Muscle of leg (tissue), 11 donors: Measurements from ENCODE around the gene LACTB. TPM values are rescaled to one million over a fixed set of nuclear protein-coding genes. Genes with fewer than 3 reads are reported as not detected.

Experiments used
- DNase-seq: peaks from one replicate; pipeline ENCODE4 v3.0.0; 2013
- H3K27ac ChIP-seq: one replicate; pipeline ENCODE4 v1.5.1; 2013; ENCODE audit warnings: mild to moderate bottlenecking, low read length, control low read depth
- H3K27me3 ChIP-seq: one replicate; pipeline ENCODE4 v1.6.1; 2013; ENCODE audit warnings: low read length; ENCODE audit not compliant: control insufficient read depth, insufficient read depth
- H3K36me3 ChIP-seq: one replicate; pipeline ENCODE4 v1.6.1; 2013; ENCODE audit warnings: low read length; ENCODE audit not compliant: control insufficient read depth, insufficient read depth
- H3K4me1 ChIP-seq: one replicate; pipeline ENCODE4 v1.6.1; 2013; ENCODE audit warnings: low read length; ENCODE audit not compliant: control insufficient read depth, insufficient read depth
- H3K4me3 ChIP-seq: one replicate; pipeline ENCODE4 v1.5.1; 2013; ENCODE audit warnings: low read length, control low read depth
- H3K9me3 ChIP-seq: replicated peaks from 2 replicates; pipeline ENCODE4 v1.6.1; 2013; ENCODE audit warnings: low read depth, low read length; ENCODE audit not compliant: control insufficient read depth
- WGBS: methylation state at CpG from one replicate; pipeline ENCODE4 v1.1.5; 2013; ENCODE audit warnings: missing lambda C conversion rate; ENCODE audit not compliant: insufficient coverage; 5-methylcytosine and 5-hydroxymethylcytosine counted together
- polyA plus RNA-seq, 8 donors: library from polyadenylated mRNA; unstranded; fragments of 120-200 nt; gene quantifications; one replicate each; pipeline versions ENCODE4 v1.2.1 to v1.2.3, GENCODE V29; 2013; ENCODE audit warnings: inconsistent platforms in 1 of 8, low replicate concordance in 1 of 8; ENCODE audit not compliant: insufficient read length in 8 of 8, insufficient read depth in 1 of 8
- total RNA-seq: library from RNA; stranded (reverse); fragments of 120-200 nt; gene quantifications from one replicate; pipeline ENCODE4 v1.2.4, GENCODE V29; 2013

Gene LACTB
- total and polyA plus RNA-seq, 9 donors, result 13.4 to 15.5 (median 14.7) TPM

- Histone ChIP-seq H3K27me3 (no peaks in the 10 kb centered on the region), H3K4me1 (peaks cover 4% of the 10 kb centered on the region), H3K36me3 (no peaks in the 10 kb centered on the region), H3K4me3 (peak overlapping the region; percentile 90), H3K9me3 (peaks cover 2% of the 10 kb centered on the region), H3K27ac (peak overlapping the region; percentile 80)
- 0% methylated on average over 30 of the region's 59 CpGs for WGBS
- peak; percentile 84 for DNase-seq
These were observed 578 bp downstream of the LACTB start for GRCh38 chr15:63122002-63122875.

- Histone ChIP-seq H3K9me3 (peaks cover 1% of the 10 kb centered on the region), H3K27me3 (no peaks in the 10 kb centered on the region), H3K27ac (no peak overlapping the region), H3K4me1 (peaks cover 4% of the 10 kb centered on the region), H3K36me3 (no peaks in the 10 kb centered on the region), H3K4me3 (no peak overlapping the region)
- no peak for DNase-seq
- WGBS, result 95% methylated on average over 6 of the region's 9 CpGs
These were observed 2.8 kb downstream of the LACTB start for GRCh38 chr15:63124506-63124905.

- no peaks in the 10 kb centered on the region for H3K27me3 ChIP-seq
- H3K4me1 ChIP-seq, result no peaks in the 10 kb centered on the region
- no peak overlapping the region for H3K27ac ChIP-seq
- no peak for DNase-seq
- no peak overlapping the region for H3K4me3 ChIP-seq
- peaks cover 2% of the 10 kb centered on the region for H3K36me3 ChIP-seq
- WGBS, result no CpG with 5 or more reads among the region's 3 CpGs
- no peaks in the 10 kb centered on the region for H3K9me3 ChIP-seq
These were observed 5.1 kb downstream of the LACTB start for GRCh38 chr15:63126726-63127125.

GRCh38 chr15:63133786-63134185 lies 12.1 kb downstream of the LACTB start:
- H3K4me1 ChIP-seq, result no peaks in the 10 kb centered on the region
- H3K27ac ChIP-seq, result no peak overlapping the region
- no peaks in the 10 kb centered on the region for H3K27me3 ChIP-seq
- peaks cover 5% of the 10 kb centered on the region for H3K36me3 ChIP-seq
- DNase-seq, result no peak
- WGBS, result no CpG with 5 or more reads among the region's 1 CpG
- H3K9me3 ChIP-seq, result no peaks in the 10 kb centered on the region
- H3K4me3 ChIP-seq, result no peak overlapping the region

GRCh38 chr15:63134245-63134985 lies 12.8 kb downstream of the LACTB start:
- Histone ChIP-seq H3K9me3 (no peaks in the 10 kb centered on the region), H3K4me3 (no peak overlapping the region), H3K4me1 (no peaks in the 10 kb centered on the region), H3K27me3 (no peaks in the 10 kb centered on the region), H3K36me3 (peaks cover 5% of the 10 kb centered on the region), H3K27ac (no peak overlapping the region)
- no CpG with 5 or more reads among the region's 2 CpGs for WGBS
- no peak for DNase-seq

- no peaks in the 10 kb centered on the region for H3K9me3 ChIP-seq
- WGBS, result 92% methylated on average over 4 of the region's 5 CpGs
- no peaks in the 10 kb centered on the region for H3K4me1 ChIP-seq
- H3K4me3 ChIP-seq, result no peak overlapping the region
- H3K36me3 ChIP-seq, result peaks cover 5% of the 10 kb centered on the region
- no peaks in the 10 kb centered on the region for H3K27me3 ChIP-seq
- no peak for DNase-seq
- no peak overlapping the region for H3K27ac ChIP-seq
These were observed 13.6 kb downstream of the LACTB start for GRCh38 chr15:63135281-63135680.

GRCh38 chr15:63135804-63136203 lies 14.1 kb downstream of the LACTB start:
- Histone ChIP-seq H3K36me3 (peaks cover 5% of the 10 kb centered on the region), H3K27ac (no peak overlapping the region), H3K4me3 (no peak overlapping the region), H3K27me3 (no peaks in the 10 kb centered on the region), H3K9me3 (no peaks in the 10 kb centered on the region), H3K4me1 (no peaks in the 10 kb centered on the region)
- DNase-seq, result no peak
- 60% methylated on average over 1 of the region's 3 CpGs for WGBS

GRCh38 chr15:63136742-63137141 lies 15.1 kb downstream of the LACTB start:
- H3K9me3 ChIP-seq, result no peaks in the 10 kb centered on the region

GRCh38 chr15:63140936-63141335 lies 19.3 kb downstream of the LACTB start:
- Histone ChIP-seq H3K4me3 (no peak overlapping the region), H3K4me1 (no peaks in the 10 kb centered on the region), H3K36me3 (peaks cover 12% of the 10 kb centered on the region), H3K27ac (no peak overlapping the region), H3K9me3 (no peaks in the 10 kb centered on the region), H3K27me3 (no peaks in the 10 kb centered on the region)
- WGBS, result no CpG with 5 or more reads among the region's 2 CpGs
- no peak for DNase-seq

More at GRCh38 chr15:63136742-63137141, 15.1 kb downstream of the LACTB start:
- Histone ChIP-seq H3K4me1 (no peaks in the 10 kb centered on the region), H3K27ac (no peak overlapping the region), H3K27me3 (no peaks in the 10 kb centered on the region), H3K4me3 (no peak overlapping the region), H3K36me3 (peaks cover 8% of the 10 kb centered on the region)
- DNase-seq, result no peak
- no CpG with 5 or more reads among the region's 2 CpGs for WGBS

GRCh38 chr15:63145426-63145825 lies 23.8 kb downstream of the LACTB start:
- peaks cover 23% of the 10 kb centered on the region for H3K36me3 ChIP-seq
- H3K27me3 ChIP-seq, result no peaks in the 10 kb centered on the region
- DNase-seq, result no peak
- H3K4me1 ChIP-seq, result no peaks in the 10 kb centered on the region
- no peaks in the 10 kb centered on the region for H3K9me3 ChIP-seq
- H3K27ac ChIP-seq, result no peak overlapping the region
- no CpG with 5 or more reads among the region's 2 CpGs for WGBS
- H3K4me3 ChIP-seq, result no peak overlapping the region
